Body of pancreas (tissue), 4 donors: ENCODE measurements around the gene ADARB1.

Experiments used
- POLR2A ChIP-seq, 3 donors: fragments of 450-650 bp; IDR thresholded peaks; one replicate each; pipeline ENCODE4 v1.6.1; 2016; ENCODE audit warnings: antibody characterized with exemption in 3 of 3, mild to moderate bottlenecking in 2 of 3
- TF ChIP-seq, protein P1 (sequence below), 7 experiments: fragments of 450-650 bp in 4 of 7; fragments of 200-600 bp in 3 of 7; sonication (generic) in 3 of 7; IDR thresholded peaks; one replicate each; pipeline ENCODE4 v1.5.1; 2016 to 2019; ENCODE audit warnings: antibody characterized with exemption in 7 of 7

DNA sequence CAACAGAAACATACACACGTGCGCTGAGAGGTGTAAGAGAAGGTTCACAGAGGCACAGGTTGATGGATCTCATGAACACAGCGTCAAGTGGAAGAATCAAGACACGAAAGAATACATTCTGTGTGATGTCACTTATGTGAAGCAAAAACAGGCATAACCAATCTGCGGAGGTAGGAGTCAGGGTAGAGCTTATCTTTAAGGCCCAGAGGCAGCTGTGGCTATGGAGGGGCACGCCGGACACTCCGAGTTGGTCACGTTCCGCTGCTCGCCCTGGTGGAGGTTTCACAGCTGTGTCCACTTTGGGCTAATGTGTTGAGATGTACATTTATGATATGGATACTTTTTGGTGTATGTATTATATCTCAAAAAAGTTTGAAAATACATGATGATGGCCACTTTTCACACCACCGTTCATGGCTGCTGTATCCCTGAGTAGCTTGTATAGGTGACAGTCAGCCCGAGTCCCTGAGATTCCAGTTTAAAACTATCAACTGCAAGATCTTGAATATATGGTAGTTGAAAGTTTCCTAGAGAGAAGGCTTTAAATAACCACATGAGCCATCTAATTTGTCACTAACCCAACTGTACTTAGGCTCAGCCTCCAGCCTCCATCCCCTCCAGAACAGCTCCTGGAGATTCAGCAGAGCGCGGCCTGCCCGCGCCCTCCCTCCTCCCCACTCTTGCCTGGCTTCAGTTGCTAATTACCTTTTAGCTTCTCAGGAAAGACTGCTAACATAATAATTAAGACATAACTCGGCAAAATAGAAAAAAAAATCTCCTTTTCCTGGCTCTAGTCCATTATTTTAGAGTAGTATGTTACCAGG lies 6.7 kb upstream of the ADARB1 start:
- TF ChIP-seq, protein P1, sequence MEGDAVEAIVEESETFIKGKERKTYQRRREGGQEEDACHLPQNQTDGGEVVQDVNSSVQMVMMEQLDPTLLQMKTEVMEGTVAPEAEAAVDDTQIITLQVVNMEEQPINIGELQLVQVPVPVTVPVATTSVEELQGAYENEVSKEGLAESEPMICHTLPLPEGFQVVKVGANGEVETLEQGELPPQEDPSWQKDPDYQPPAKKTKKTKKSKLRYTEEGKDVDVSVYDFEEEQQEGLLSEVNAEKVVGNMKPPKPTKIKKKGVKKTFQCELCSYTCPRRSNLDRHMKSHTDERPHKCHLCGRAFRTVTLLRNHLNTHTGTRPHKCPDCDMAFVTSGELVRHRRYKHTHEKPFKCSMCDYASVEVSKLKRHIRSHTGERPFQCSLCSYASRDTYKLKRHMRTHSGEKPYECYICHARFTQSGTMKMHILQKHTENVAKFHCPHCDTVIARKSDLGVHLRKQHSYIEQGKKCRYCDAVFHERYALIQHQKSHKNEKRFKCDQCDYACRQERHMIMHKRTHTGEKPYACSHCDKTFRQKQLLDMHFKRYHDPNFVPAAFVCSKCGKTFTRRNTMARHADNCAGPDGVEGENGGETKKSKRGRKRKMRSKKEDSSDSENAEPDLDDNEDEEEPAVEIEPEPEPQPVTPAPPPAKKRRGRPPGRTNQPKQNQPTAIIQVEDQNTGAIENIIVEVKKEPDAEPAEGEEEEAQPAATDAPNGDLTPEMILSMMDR (IDR thresholded peaks at IDR 0.05): no peak
- TF ChIP-seq POLR2A (IDR thresholded peaks at IDR 0.05): no peak
